ENCODE data around the gene PPM1L.

PPM1L gene

DNA sequence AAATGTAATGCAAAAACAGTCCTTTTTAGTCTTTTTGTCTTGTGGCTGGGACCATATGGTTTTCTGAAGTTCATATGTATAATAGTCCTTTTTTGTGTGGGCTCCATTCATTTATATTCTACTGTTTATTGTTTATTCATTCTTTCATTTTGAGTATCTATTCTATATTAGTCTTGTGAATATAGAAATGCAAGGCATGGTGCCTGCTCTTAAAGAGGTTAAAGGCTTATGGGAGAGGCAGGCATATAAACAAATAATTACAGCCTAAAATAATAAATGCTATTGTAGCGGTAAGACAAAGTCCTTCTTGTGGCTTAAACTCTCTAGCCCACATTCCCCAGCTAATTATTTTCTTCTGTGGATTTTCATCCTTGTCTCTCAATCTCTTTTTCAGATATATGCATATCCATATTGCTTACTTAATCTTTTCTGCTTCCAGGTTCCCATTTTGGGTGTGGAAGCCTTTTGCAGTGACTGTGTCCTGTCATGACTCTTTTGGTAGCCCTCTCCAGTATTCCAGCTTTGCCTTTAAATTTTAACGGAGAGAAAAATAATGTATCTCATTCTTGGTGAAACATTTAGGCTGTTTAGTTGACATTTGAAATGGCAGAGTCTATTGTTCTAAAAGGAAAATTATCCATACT lies 101.6 kb downstream of the PPM1L start:
- DNase-seq: no peak

DNA sequence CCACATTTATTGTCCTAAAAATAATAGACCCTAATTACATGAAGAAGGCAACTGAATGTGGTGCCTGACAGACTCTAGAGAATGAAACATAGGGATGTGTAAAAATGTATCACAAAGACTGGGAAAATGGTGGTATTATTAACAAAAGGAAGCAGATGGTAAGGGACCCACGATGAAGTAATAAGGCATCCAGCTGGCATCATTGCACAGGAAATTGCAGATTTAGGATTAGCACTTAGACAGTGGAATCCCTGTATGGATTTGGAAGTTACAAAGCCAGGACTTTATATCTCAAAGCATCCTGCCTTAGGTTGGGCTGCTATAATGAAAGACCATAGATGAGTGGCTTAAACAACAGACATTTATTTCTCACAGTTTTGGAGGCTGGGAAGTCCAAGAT lies 104.3 kb downstream of the PPM1L start:
- DNase-seq: no peak

GRCh38 chr3:160869825-160870224 lies 113.8 kb downstream of the PPM1L start:
- peak; percentile 81 for DNase-seq

DNA sequence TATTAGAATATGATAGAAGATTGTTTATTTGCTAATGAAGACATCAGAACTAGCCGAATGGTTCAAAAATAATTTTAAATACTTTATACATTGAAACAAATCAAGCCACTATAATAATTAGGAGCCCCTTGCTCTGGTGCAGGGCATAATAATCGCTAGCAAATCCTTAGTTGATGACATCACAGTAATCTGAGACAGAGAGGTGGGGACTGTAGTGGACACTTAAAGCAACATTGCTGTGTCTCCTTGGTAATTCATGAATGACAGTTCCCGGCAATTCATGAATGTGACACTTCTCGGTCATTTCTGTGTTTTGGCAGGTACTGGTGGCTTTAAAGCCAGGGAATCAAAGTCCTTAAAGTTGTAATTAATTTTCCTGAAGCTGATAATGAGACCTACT lies 114.3 kb downstream of the PPM1L start:
- DNase-seq: no peak

GRCh38 chr3:160874736-160875135 lies 118.7 kb downstream of the PPM1L start:
- DNase-seq: no peak

DNA sequence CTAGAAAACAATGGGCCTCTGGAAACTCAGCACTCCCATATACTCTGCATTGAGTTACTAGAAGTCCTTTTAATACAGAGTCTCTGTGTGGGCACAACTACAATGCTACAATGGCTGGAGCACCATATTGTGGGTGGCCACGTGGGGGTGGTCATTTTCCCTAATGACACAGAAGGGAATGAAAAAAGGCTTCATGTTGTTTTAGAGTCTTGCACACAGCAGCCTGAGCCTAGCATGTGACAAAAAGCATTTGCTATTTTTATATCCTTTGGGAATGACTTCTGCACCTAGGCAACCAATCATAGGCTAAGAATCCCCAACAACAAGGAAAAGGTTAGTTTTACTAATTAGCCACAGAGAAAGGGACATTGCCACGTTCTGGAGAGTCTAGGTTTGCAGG lies 120.6 kb downstream of the PPM1L start:
- no peak for DNase-seq

- no peak for DNase-seq
Observed at GRCh38 chr3:160879859-160880258, 123.8 kb downstream of the PPM1L start.

- DNase-seq: no peak
Observed at GRCh38 chr3:160883373-160883772, 127.3 kb downstream of the PPM1L start.

DNA sequence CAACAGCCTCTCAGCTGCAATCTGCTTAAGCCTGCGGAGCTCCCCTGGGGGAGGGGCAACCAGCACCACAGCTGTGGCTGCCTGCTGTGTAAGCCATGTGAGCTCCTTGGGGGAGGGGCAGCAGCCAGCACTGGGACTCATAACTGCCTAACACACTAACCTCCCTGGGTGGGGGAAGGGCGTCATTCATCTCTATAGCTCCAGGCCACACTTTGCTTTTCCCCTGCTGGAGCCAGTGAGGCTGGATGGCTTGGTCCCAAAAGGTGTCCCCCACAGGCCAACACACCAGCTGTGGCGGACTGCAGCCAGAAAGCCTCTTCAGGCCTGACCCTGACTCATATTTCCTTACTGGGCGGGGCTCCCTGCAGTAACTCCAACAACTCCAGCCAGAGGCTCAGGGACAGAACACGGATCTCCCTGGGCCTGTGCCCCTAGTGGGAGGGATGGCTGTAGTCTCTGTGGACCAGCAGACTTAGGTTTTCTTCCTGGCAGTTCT lies 129.8 kb downstream of the PPM1L start:
- DNase-seq: peak; percentile 97

DNA sequence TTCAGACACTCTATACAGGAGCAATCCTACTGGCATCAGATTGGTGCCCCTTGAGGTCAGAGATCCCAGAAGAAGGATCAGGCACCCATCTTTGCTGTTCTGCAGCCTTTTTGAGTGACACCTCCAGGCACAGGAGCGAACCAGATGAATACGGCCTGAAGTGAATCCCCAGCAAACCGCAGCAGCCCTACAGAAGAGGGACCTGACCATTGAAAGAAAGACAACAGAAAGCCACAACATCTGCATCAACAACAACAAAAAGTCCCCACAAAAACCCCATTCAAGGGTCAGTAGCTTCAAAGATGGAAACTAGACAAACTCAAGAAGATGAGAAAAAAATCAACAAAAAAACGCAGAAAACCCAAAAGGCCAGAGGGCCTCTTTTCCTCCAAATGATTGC lies 130.4 kb downstream of the PPM1L start:
- no peak for DNase-seq

DNA sequence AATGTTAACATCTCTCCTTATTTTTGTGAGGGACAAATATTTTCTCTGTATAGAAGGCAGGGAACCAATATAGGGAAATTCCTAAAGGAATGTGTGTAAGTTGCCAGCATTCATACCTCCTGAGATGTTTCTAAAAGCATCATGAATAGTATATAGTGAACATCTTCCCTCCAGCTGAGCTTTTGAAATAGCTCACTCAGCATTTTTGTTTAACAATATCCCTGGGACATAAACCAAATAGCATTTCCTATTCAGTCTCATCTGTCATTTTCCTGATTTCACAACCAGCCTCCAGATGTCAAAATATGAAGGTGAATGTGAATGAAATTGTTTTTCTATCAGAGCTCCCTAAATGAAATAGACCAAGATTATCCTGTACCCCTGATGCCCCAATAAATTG lies 137.2 kb downstream of the PPM1L start:
- no peak for DNase-seq

DNA sequence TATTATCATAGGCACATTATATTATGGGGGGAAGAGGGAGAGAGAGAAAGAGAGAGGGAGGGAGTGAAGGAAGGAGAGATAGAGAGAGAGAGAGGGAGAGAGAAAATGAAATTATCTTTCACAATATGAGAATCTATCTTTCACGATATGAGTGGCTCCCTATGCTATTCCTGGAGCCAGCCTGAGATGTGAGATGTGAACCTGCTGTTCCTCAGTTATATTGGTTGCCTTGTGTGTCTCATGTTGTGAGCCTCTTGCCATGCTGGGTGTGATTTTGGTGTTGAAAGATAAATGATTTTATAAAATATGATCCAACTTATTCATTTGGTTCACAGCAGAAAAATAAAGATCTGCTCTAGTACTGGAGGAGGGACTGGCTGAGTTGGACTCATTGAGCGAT lies 148.7 kb downstream of the PPM1L start:
- DNase-seq: no peak

- DNase-seq: no peak
Observed at GRCh38 chr3:160906646-160907045, 150.6 kb downstream of the PPM1L start.

DNA sequence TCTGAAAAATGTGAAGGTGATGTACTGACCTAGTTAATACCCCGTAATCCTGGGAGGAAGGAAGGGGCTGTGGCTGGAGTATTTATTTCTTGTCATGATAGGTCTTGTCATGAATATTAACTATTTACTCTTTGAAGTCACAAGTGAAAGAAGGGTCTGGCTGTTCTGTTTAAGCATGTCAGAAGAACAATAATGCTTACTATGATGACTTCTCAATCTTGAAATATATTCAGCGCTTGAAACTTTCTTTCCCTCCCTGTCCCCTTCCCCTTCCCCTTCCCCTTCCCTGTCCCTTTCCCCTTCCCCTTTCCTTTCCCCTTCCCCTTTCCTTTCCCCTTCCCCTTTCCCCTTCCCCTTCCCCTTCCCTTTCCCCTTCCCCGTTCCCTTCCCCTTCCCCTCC lies 153.9 kb downstream of the PPM1L start:
- no peak for DNase-seq

DNA sequence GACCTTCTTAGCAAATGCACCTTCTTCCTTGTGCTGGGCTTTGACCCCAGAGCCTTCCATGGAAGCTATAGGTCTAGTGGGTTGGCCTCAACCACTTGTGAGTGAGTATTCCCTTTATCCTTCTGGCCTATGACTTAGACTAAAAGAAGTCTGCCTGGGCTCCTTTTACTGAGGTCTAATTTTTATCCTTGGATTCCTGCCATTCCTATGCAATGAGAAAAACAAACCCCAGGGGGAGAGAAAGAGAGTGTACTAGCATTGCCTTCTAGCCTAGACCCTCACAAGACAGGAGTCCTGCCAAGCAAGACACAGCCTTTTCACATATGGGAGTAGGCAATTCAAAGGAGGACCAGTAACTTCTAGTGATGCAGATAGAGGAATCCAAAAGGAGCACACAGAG lies 155.4 kb downstream of the PPM1L start:
- peak; percentile 68 for DNase-seq

DNA sequence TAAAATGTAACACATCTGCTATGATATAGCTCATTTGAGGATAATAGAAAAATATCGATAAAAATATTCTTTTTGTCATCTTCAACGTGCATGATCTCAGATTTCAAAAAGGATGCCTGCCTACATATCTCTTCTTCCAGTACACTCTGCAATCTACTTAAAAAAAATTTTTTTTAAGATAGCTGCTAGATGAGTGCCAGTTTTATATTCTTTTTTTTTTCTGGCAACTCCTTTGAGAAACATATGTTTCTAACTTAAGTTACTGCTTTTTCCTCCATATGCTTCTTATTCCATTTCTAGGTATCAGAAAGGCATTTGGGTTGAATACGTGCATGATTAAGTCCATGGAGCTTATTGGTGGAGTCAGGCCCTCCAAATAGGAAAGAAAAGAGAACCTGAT lies 160.4 kb downstream of the PPM1L start:
- no peak for DNase-seq

- no peak for DNase-seq
Observed at GRCh38 chr3:160919942-160920341, 163.9 kb downstream of the PPM1L start.

DNA sequence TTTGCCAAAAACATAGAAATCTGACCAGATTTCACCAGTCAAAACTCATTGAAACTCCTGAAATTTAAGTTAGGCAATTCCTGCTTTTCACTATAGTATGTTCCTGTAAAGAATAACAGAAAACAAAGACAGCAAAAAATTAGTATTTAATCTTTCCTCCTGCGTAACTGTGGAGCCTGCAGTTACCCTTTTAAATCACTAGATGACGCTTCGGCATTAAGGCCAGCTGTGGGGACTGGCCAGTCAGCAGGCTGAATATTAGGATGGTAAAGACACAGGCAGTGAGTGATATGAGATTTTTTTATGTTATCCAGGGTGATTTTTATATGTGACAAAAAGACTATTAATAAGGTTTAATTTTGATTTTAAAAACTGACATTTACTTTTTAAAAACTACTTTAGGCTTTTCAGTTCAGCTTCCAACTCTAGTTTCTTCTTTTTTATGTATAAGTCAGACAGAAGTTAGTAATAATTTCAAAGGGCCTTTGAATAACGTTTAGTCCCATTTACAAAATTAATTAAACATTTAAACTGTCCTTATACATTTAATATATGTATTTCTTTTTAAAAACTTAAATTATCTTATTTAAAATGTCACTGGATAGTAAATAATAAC lies 165.1 kb downstream of the PPM1L start:
- DNase-seq: peak; percentile 49

DNA sequence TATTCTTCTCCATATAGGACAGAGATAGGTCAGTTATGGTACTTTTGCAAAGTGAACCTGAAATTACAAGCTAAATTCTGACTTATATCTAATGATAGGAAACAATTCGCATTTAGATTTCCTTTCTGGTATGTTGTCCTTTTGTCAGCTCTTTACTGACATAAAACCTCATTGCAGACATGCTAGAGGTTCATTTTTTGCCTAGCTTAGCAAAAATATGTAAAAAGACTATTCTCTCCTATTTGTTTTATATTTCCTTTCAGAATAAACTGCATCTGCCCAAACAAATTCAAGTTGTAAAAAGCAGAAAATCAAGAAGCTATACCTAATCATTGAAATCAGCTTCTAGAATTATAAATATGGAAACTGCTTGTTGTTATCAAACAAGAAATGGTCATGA lies 168.7 kb downstream of the PPM1L start:
- no peak for DNase-seq

DNA sequence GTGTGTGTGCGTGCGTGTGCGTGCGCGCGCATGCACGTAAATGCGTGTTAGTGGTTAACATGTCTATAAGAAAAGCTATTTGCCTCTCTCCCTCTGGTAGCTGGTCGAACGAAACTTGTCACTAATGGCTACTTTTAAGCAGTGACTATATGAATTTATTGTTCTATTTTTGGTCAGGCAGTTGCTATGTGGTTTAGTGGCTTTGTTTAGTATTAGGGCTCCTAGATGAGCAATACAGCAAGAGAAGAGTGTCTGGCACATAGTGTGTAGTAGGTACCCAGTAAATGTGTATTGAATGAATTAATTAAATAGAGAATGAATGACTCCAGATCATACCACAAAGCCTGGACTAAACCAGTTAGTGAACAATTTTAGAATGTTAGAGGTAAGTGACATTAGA lies 171.6 kb downstream of the PPM1L start:
- no peak for DNase-seq

GRCh38 chr3:160928183-160928726 lies 172.2 kb downstream of the PPM1L start:
- no peak for DNase-seq

DNA sequence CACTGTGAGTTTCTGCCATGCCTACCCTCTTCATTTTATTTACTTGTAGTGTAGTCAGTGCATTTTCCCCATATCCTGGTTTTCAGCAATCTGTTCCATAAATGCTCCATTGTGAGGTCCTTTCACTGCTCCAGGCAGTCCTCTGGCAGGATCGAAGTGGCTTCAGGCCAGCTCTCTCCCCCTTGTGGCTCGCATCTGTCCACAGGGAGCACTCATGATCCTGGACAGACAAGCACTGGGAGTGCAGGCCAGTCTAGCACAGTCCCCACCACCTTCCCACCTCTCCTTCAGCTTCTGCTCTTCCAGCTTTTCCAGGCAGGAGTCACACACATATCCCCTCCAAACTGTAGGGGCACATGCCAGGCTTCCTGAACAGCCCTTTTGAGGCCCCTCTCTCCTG lies 173.6 kb downstream of the PPM1L start:
- peak; percentile 74 for DNase-seq

- no peak for DNase-seq
Observed at GRCh38 chr3:160931474-160931873, 175.4 kb downstream of the PPM1L start.

DNA sequence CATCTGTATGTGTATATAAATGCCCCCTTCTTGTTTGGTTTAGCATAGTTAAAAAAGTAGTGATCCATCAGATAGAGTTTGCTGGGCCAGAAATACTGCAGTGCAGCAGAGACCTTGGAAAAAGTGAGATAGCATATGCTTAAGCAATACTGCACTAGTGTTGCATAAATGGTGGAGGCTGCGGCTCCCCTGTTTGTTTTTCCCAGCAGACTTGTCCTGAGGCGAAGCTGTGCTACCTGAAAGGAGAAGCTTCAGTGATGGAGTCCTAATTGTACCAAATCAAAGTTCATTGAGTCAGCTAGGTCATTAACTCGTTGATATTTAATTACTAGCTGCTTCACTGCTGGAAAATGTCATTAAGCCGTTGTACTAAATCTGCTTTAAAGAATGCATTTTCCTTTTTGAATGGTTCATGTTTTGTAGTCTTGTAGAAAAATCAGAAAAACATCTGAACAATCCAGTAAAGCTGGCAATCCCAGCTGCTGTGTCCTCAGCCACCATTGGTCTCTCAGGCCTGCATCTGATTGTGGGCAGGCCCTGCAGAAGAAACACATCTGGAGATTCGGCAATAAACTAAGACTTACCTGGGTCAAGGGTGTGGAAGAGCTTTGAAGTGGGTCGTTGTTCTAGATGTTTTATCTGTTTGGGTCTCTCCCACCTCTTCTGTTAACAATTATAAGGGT lies 179.5 kb downstream of the PPM1L start:
- no peak for DNase-seq
